CD4-positive, alpha-beta T cell (primary cell): ENCODE data around the gene CYP26A1. TPM values are rescaled to one million over a fixed set of nuclear protein-coding genes. Genes with fewer than 3 reads are reported as not detected.

ENCODE experiments used
- ATAC-seq: fragments of 200-7000 bp; cut with Tn5 transposase; one replicate; pipeline ENCODE4 v1.10.0; 2022; ENCODE audit warnings: mild to moderate bottlenecking; ENCODE audit not compliant: poor library complexity
- CTCF ChIA-PET: fragments of 350-600 bp; sonication (Branson Sonifier 250); formaldehyde crosslinking; loops from one replicate; lab custom pipeline; 2021; ENCODE audit warnings: antibody characterized with exemption, inconsistent platforms; lab: Charles Lee
- POLR2A ChIA-PET: fragments of 350-600 bp; sonication (Branson Sonifier 250); formaldehyde crosslinking; loops from one replicate; lab custom pipeline; 2021; ENCODE audit warnings: antibody characterized with exemption, inconsistent platforms; lab: Charles Lee
- DNase-seq, 14 experiments: peaks; one replicate each; pipeline ENCODE4 v3.0.0-alpha.2; 2013 to 2020; ENCODE audit warnings: mixed read lengths in 2 of 14
- H3K27ac ChIP-seq, 2 donors: one replicate each; pipeline versions ENCODE4 v1.5.1 to v1.7.0; 2013; ENCODE audit warnings: low read length in 2 of 2, low read depth in 1 of 2, mild to moderate bottlenecking in 1 of 2
- H3K27me3 ChIP-seq, 2 experiments: 1 replicate in 1 of 2; 2 replicates in 1 of 2; pipeline versions ENCODE4 v1.6.1 to v1.7.0; 2013; ENCODE audit warnings: low read length in 2 of 2, control low read depth in 1 of 2, mild to moderate bottlenecking in 1 of 2, moderate library complexity in 1 of 2; ENCODE audit not compliant: insufficient read depth in 2 of 2, control insufficient read depth in 1 of 2
- H3K36me3 ChIP-seq: one replicate; pipeline ENCODE4 v1.6.1; 2013; ENCODE audit warnings: low read length, control low read depth; ENCODE audit not compliant: insufficient read depth
- H3K4me1 ChIP-seq: one replicate; pipeline ENCODE4 v1.6.1; 2013; ENCODE audit warnings: low read length, control low read depth; ENCODE audit not compliant: insufficient read depth
- H3K4me3 ChIP-seq: one replicate; pipeline ENCODE4 v1.5.1; 2013; ENCODE audit warnings: mild to moderate bottlenecking, low read length, moderate library complexity
- H3K9me3 ChIP-seq, 2 experiments: 1 replicate in 1 of 2; 2 replicates in 1 of 2; pipeline versions ENCODE4 v1.6.1 to v1.7.0; 2013; ENCODE audit warnings: low read length in 2 of 2, mild to moderate bottlenecking in 2 of 2, control low read depth in 1 of 2, moderate library complexity in 1 of 2; ENCODE audit not compliant: control insufficient read depth in 1 of 2, insufficient read depth in 1 of 2
- H3K27ac Mint-ChIP-seq: one replicate; pipeline ENCODE4 v1.8.0; 2020; ENCODE audit warnings: mixed read lengths
- H3K27me3 Mint-ChIP-seq: one replicate; pipeline ENCODE4 v1.8.0; 2021; ENCODE audit warnings: mixed read lengths
- H3K36me3 Mint-ChIP-seq: one replicate; pipeline ENCODE4 v1.8.0; 2021; ENCODE audit warnings: low read depth, mixed read lengths
- H3K4me1 Mint-ChIP-seq: one replicate; pipeline ENCODE4 v1.8.0; 2021; ENCODE audit warnings: low read depth, mixed read lengths
- H3K4me3 Mint-ChIP-seq: one replicate; pipeline ENCODE4 v1.8.0; 2020; ENCODE audit warnings: mild to moderate bottlenecking, mixed read lengths
- H3K9me3 Mint-ChIP-seq: one replicate; pipeline ENCODE4 v1.8.0; 2020; ENCODE audit warnings: mixed read lengths
- intact Hi-C, 2 experiments: fragments of 100-400 bp; cut with DNase I in 1 of 2; cut with micrococcal nuclease in 1 of 2; formaldehyde crosslinking; loops; one replicate each; pipeline versions ENCODE4 v1.15.1 to v1.9.0; 2023 to 2025; cut with DNase I, micrococcal nuclease
- total RNA-seq, 174 experiments: library from RNA in 2 of 174; stranded (reverse) in 2 of 174; gene quantifications; one replicate each; pipeline ENCODE4 v1.2.3 and lab custom pipeline; 2021 to 2026
- TF ChIP-seq, protein P1 (sequence below): fragments of 200-600 bp; IDR thresholded peaks from one replicate; pipeline ENCODE4 v1.8.0; 2022; ENCODE audit warnings: antibody characterized with exemption, mild to moderate bottlenecking

Gene CYP26A1
- total RNA-seq, 2 experiments from 2014 or later = not detected

DNA sequence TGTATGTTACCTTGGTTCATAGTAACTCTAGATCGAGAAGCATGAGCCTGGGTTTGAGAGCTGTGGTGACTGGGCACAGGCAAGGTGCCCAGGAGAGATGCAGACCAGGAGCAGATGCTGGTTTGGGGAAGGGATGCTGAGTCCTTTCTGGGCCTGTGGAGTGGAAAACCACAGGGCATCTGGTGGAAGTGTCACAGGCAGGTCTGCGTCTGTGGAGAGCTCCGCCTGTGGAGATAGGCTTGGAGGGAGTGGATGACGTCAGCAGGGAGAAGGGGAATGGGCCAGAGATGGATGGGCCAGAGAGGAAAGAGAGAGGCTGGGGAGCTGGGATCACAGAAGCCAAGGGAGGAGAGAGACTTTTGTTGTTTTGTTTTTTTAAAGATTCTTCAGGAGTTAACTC, 14.8 kb downstream of the CYP26A1 start:
- Histone ChIP-seq H3K27me3 (no peaks in the 10 kb centered on the region), H3K36me3 (no peaks in the 10 kb centered on the region), H3K9me3 (no peaks in the 10 kb centered on the region), H3K27ac (no peak overlapping the region), H3K4me3 (no peak overlapping the region), H3K4me1 (no peaks in the 10 kb centered on the region)
- H3K9me3 Mint-ChIP-seq = no peaks in the 10 kb centered on the region
- POLR2A ChIA-PET = no interaction called here
- no peaks in the 10 kb centered on the region for H3K36me3 Mint-ChIP-seq
- ATAC-seq = no peak
- CTCF ChIA-PET = interaction anchor here (1.5 kb wide), 1 partner anchor 8 kb away, joined by 4 read pairs; no protein-coding TSS in a partner anchor
- intact Hi-C loops = loop anchor here in 1 of 2 experiments (10.0 kb wide), 1 partner anchor 204 kb away; no protein-coding TSS in a partner anchor
- no peaks in the 10 kb centered on the region for H3K4me1 Mint-ChIP-seq
- peaks cover 13% of the 10 kb centered on the region for H3K27me3 Mint-ChIP-seq
- H3K4me3 Mint-ChIP-seq = no peak overlapping the region
- H3K27ac Mint-ChIP-seq = no peak overlapping the region
- TF ChIP-seq, protein P1, sequence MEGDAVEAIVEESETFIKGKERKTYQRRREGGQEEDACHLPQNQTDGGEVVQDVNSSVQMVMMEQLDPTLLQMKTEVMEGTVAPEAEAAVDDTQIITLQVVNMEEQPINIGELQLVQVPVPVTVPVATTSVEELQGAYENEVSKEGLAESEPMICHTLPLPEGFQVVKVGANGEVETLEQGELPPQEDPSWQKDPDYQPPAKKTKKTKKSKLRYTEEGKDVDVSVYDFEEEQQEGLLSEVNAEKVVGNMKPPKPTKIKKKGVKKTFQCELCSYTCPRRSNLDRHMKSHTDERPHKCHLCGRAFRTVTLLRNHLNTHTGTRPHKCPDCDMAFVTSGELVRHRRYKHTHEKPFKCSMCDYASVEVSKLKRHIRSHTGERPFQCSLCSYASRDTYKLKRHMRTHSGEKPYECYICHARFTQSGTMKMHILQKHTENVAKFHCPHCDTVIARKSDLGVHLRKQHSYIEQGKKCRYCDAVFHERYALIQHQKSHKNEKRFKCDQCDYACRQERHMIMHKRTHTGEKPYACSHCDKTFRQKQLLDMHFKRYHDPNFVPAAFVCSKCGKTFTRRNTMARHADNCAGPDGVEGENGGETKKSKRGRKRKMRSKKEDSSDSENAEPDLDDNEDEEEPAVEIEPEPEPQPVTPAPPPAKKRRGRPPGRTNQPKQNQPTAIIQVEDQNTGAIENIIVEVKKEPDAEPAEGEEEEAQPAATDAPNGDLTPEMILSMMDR = no peak
- no peak for DNase-seq

DNA sequence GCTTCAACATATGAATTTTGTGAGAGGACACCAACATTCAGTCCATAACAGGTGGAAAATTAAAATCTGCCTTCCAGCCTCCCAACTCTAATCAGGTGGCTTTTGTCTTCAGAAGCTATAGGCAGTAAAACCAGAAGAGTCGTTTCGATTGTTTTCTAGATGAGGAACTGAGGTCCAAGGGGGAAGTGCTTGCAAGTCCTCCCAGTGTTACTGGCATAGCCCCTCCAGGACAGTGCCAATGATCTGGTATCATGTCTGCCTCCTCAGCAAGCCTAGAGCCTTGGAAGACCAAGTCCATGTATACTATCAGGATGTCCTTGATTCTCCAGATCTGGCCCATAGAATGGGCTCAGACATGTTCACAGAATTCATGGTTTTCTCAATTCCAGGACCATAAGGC, 16.9 kb downstream of the CYP26A1 start:
- TF ChIP-seq, protein P1 = no peak
- ChIA-PET CTCF (no interaction called here), POLR2A (no interaction called here)
- no peaks in the 10 kb centered on the region for H3K9me3 ChIP-seq
- Mint-ChIP-seq H3K27me3 (peaks cover 13% of the 10 kb centered on the region), H3K9me3 (no peaks in the 10 kb centered on the region), H3K4me3 (no peak overlapping the region), H3K36me3 (no peaks in the 10 kb centered on the region), H3K4me1 (no peaks in the 10 kb centered on the region), H3K27ac (no peak overlapping the region)
- H3K4me1 ChIP-seq = no peaks in the 10 kb centered on the region
- no peak for DNase-seq
- H3K27me3 ChIP-seq = no peaks in the 10 kb centered on the region
- no peak for ATAC-seq
- no peak overlapping the region for H3K4me3 ChIP-seq
- intact Hi-C loops = no loop called here
- H3K36me3 ChIP-seq = no peaks in the 10 kb centered on the region
- no peak overlapping the region for H3K27ac ChIP-seq

DNA sequence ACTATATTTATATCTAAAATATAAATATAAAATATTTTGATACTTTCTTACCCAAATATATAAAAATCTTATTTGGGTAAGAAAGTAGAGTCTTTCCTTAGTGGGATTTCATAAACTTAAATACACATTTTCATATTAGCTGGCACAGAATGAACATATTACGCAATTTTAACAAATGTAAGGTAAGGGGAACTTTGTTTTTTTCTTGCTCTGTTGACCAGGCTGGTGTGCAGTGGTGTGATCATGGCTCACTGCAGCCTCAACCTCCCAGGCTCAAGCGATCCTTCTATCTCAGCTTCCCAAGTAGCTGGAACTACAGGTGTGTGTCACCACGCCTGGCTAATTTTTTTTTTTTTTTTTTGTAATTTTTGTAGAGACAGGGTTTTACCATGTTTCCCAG, 18.3 kb downstream of the CYP26A1 start:
- DNase-seq = no peak
- TF ChIP-seq, protein P1 = no peak
- peaks cover 13% of the 10 kb centered on the region for H3K27me3 Mint-ChIP-seq
- CTCF ChIA-PET = no interaction called here
- no peak for ATAC-seq
- H3K4me1 Mint-ChIP-seq = no peaks in the 10 kb centered on the region
- H3K27ac Mint-ChIP-seq = no peak overlapping the region
- intact Hi-C loops = no loop called here
- no peak overlapping the region for H3K27ac ChIP-seq
- no peaks in the 10 kb centered on the region for H3K9me3 Mint-ChIP-seq
- H3K9me3 ChIP-seq = no peaks in the 10 kb centered on the region
- no peak overlapping the region for H3K4me3 ChIP-seq
- no peaks in the 10 kb centered on the region for H3K4me1 ChIP-seq
- H3K27me3 ChIP-seq = no peaks in the 10 kb centered on the region
- no peaks in the 10 kb centered on the region for H3K36me3 Mint-ChIP-seq
- POLR2A ChIA-PET = no interaction called here
- no peaks in the 10 kb centered on the region for H3K36me3 ChIP-seq
- no peak overlapping the region for H3K4me3 Mint-ChIP-seq
